DOHH2 (cell line): ENCODE measurements around the gene WDR64.

Experiments used
- H3F3A ChIP-seq: fragments of 200-600 bp; sonication (generic), shearing (Covaris generic); 2 replicates; pipeline ENCODE4 v1.6.0; 2016; ENCODE audit warnings: antibody characterized with exemption, mild to moderate bottlenecking; ENCODE audit not compliant: control insufficient read depth, insufficient read depth
- H3K27ac ChIP-seq: fragments of 200-600 bp; sonication (generic); 2 replicates; pipeline ENCODE4 v1.5.1; 2014; ENCODE audit warnings: low read depth, mild to moderate bottlenecking, low read length, moderate library complexity
- H3K27me3 ChIP-seq: fragments of 200-600 bp; sonication (generic); 2 replicates; pipeline ENCODE4 v1.6.1; 2014; ENCODE audit warnings: mild to moderate bottlenecking, low read length, mixed read lengths; ENCODE audit not compliant: control insufficient read depth
- H3K36me3 ChIP-seq: fragments of 200-600 bp; sonication (generic); 2 replicates; pipeline ENCODE4 v1.6.1; 2014; ENCODE audit warnings: mild to moderate bottlenecking, low read length, moderate library complexity, mixed read lengths; ENCODE audit not compliant: control insufficient read depth
- H3K4me1 ChIP-seq: fragments of 200-600 bp; sonication (generic); 2 replicates; pipeline ENCODE4 v1.6.1; 2014; ENCODE audit warnings: mild to moderate bottlenecking, low read length, mixed read lengths; ENCODE audit not compliant: control insufficient read depth
- H3K4me2 ChIP-seq: fragments of 200-600 bp; sonication (generic); 2 replicates; pipeline ENCODE4 v1.6.0; 2014; ENCODE audit warnings: mild to moderate bottlenecking, low read length, moderate library complexity
- H3K4me3 ChIP-seq: fragments of 200-600 bp; sonication (generic); 2 replicates; pipeline ENCODE4 v1.5.1; 2014; ENCODE audit warnings: mild to moderate bottlenecking, low read length, mixed read lengths
- H3K79me2 ChIP-seq: fragments of 200-600 bp; sonication (generic); 2 replicates; pipeline ENCODE4 v1.6.1; 2014; ENCODE audit warnings: mild to moderate bottlenecking, low read length, mixed read lengths; ENCODE audit not compliant: control insufficient read depth
- H3K9me2 ChIP-seq: fragments of 200-600 bp; sonication (generic); replicated peaks from 2 replicates; pipeline ENCODE4 v1.6.1; 2014; ENCODE audit warnings: mild to moderate bottlenecking, low read length, mixed read lengths; ENCODE audit not compliant: control insufficient read depth
- H3K9me3 ChIP-seq: fragments of 200-600 bp; sonication (generic); 2 replicates; pipeline ENCODE4 v1.6.1; 2014; ENCODE audit warnings: antibody characterized with exemption, low read length, mixed read lengths; ENCODE audit not compliant: control insufficient read depth, insufficient read depth
- H4K20me1 ChIP-seq: fragments of 200-600 bp; sonication (generic); 2 replicates; pipeline ENCODE4 v1.6.0; 2014; ENCODE audit warnings: low read depth, mild to moderate bottlenecking, antibody characterized with exemption, low read length, moderate library complexity; ENCODE audit not compliant: control insufficient read depth, insufficient read depth
- CTCF ChIP-seq: fragments of 200-600 bp; sonication (generic); IDR thresholded peaks from one replicate; pipeline ENCODE4 v1.5.1; 2014; ENCODE audit warnings: antibody characterized with exemption, mild to moderate bottlenecking, low read depth, low read length; ENCODE audit not compliant: poor library complexity, severe bottlenecking
- EZH2phosphoT487 ChIP-seq: fragments of 200-600 bp; sonication (generic); IDR thresholded peaks from 2 replicates; pipeline ENCODE4 v1.6.1; 2017; ENCODE audit warnings: borderline replicate concordance, mild to moderate bottlenecking, antibody characterized with exemption, low read length, moderate library complexity, mixed read lengths

Gene WDR64

GRCh38 chr1:241767737-241768136 is 115.7 kb downstream of the WDR64 start:
- Histone ChIP-seq H3K27ac (no peak overlapping the region), H3K4me3 (no peak overlapping the region), H3K4me2 (no peak overlapping the region), H3K36me3 (no peaks in the 10 kb centered on the region), H3K27me3 (peaks cover 9% of the 10 kb centered on the region; the same call in 1 of the 2 replicates), H3K79me2 (no peaks in the 10 kb centered on the region), H3K9me3 (no peaks in the 10 kb centered on the region), H3K9me2 (no peaks in the 10 kb centered on the region), H3K4me1 (no peaks in the 10 kb centered on the region), H3F3A (no peaks in the 10 kb centered on the region), H4K20me1 (no peaks in the 10 kb centered on the region)
- TF ChIP-seq EZH2phosphoT487 (no peak), CTCF (no peak)

GRCh38 chr1:241770115-241770514 is 118.0 kb downstream of the WDR64 start:
- Histone ChIP-seq H3K79me2 (no peaks in the 10 kb centered on the region), H3K36me3 (no peaks in the 10 kb centered on the region), H3K4me1 (no peaks in the 10 kb centered on the region), H3K27ac (no peak overlapping the region), H3K4me2 (no peak overlapping the region), H4K20me1 (no peaks in the 10 kb centered on the region), H3K9me3 (no peaks in the 10 kb centered on the region), H3K4me3 (no peak overlapping the region), H3F3A (no peaks in the 10 kb centered on the region), H3K27me3 (peaks cover 9% of the 10 kb centered on the region; the same call in 1 of the 2 replicates), H3K9me2 (no peaks in the 10 kb centered on the region)
- TF ChIP-seq CTCF (no peak), EZH2phosphoT487 (no peak)

GRCh38 chr1:241771117-241771516 is 119.0 kb downstream of the WDR64 start:
- H3K27me3 ChIP-seq = peaks cover 7% of the 10 kb centered on the region; the same call in 1 of the 2 replicates
- no peak overlapping the region for H3K4me2 ChIP-seq
- H3K4me1 ChIP-seq = no peaks in the 10 kb centered on the region
- H4K20me1 ChIP-seq = no peaks in the 10 kb centered on the region
- no peaks in the 10 kb centered on the region for H3K9me2 ChIP-seq
- H3F3A ChIP-seq = no peaks in the 10 kb centered on the region
- H3K27ac ChIP-seq = no peak overlapping the region
- no peaks in the 10 kb centered on the region for H3K79me2 ChIP-seq
- no peaks in the 10 kb centered on the region for H3K9me3 ChIP-seq
- H3K4me3 ChIP-seq = no peak overlapping the region
- TF ChIP-seq CTCF = no peak
- no peak for TF ChIP-seq EZH2phosphoT487
- no peaks in the 10 kb centered on the region for H3K36me3 ChIP-seq
